ENCODE results near the gene TMBIM4.
"Not testable (repeated sequence)": the region's sequence is repeated elsewhere in the genome, so short reads cannot be mapped to it uniquely, and the experiment has no call there.

Gene TMBIM4

GRCh38 chr12:66169221-66170170 is at the start of gene TMBIM4:
TSS of gene TMBIM4 (minus strand) at chr12:66169996. CDS start at chr12:66169951, 45 bp downstream.
- DNase-seq, result peak; percentile 81

GRCh38 chr12:66217342-66217917 is 47.6 kb upstream of the TMBIM4 start:
- DNase-seq, result no peak

GRCh38 chr12:66213011-66213410 is 43.2 kb upstream of the TMBIM4 start:
- not testable (repeated sequence) for DNase-seq

GRCh38 chr12:66211573-66211972 is 41.8 kb upstream of the TMBIM4 start:
- DNase-seq, result not testable (repeated sequence)

GRCh38 chr12:66210840-66211239 is 41.0 kb upstream of the TMBIM4 start:
- no peak for DNase-seq

GRCh38 chr12:66206141-66206540 is 36.3 kb upstream of the TMBIM4 start:
- no peak for DNase-seq

- DNase-seq, result no peak
These were observed 34.0 kb upstream of the TMBIM4 start for GRCh38 chr12:66203820-66204219.

- no peak for DNase-seq
These were observed 30.2 kb upstream of the TMBIM4 start for GRCh38 chr12:66199831-66200509.

- no peak for DNase-seq
These were observed 29.3 kb upstream of the TMBIM4 start for GRCh38 chr12:66199141-66199540.

GRCh38 chr12:66197495-66197921 is 27.7 kb upstream of the TMBIM4 start:
- DNase-seq, result no peak

GRCh38 chr12:66196806-66197205 is 27.0 kb upstream of the TMBIM4 start:
- no peak for DNase-seq

- no peak for DNase-seq
These were observed 25.4 kb upstream of the TMBIM4 start for GRCh38 chr12:66195242-66195641.

GRCh38 chr12:66194122-66194521 is 24.3 kb upstream of the TMBIM4 start:
- no peak for DNase-seq

- no peak for DNase-seq
These were observed 21.8 kb upstream of the TMBIM4 start for GRCh38 chr12:66191547-66192126.

- DNase-seq, result no peak
These were observed 20.9 kb upstream of the TMBIM4 start for GRCh38 chr12:66190519-66191370.

GRCh38 chr12:66189889-66190288 is 20.1 kb upstream of the TMBIM4 start:
- DNase-seq, result no peak

GRCh38 chr12:66189486-66189843 is 19.7 kb upstream of the TMBIM4 start:
- DNase-seq, result no peak

GRCh38 chr12:66188584-66189485 is 19.0 kb upstream of the TMBIM4 start, which contains the start of gene IRAK3:
TSS of gene IRAK3 (plus strand) at chr12:66189214. CDS start at chr12:66189300, 86 bp downstream.
- DNase-seq, result peak; percentile 52

- DNase-seq, result no peak
These were observed 18.0 kb upstream of the TMBIM4 start for GRCh38 chr12:66187821-66188220.

- DNase-seq, result no peak
These were observed 17.2 kb upstream of the TMBIM4 start for GRCh38 chr12:66187036-66187435.

- not testable (repeated sequence) for DNase-seq
These were observed 15.0 kb upstream of the TMBIM4 start for GRCh38 chr12:66184822-66185221.

All from activated CD4-positive, CD25-positive, alpha-beta regulatory T cell treated with anti-CD3 and anti-CD28 coated beads, Interleukin-2, amount 50 U/mL, for 72 hours (primary cell).